Neural progenitor cell (in vitro differentiated cells): Measurements from ENCODE around the gene TEX35. TPM values are rescaled to one million over a fixed set of nuclear protein-coding genes. Genes with fewer than 3 reads are reported as not detected.
A peak's percentile ranks its signal among the peaks of the same experiment; 100 is the strongest.

Experiments used
- DNase-seq: peaks from one replicate; pipeline ENCODE4 v3.0.0-alpha.2; 2016; ENCODE audit warnings: low spot score
- H2AFZ ChIP-seq: fragments of 200-600 bp; sonication (generic); replicated peaks from 2 replicates; pipeline ENCODE4 v1.6.1; 2016; ENCODE audit warnings: antibody characterized with exemption
- H3F3A ChIP-seq: fragments of 200-600 bp; sonication (generic); 2 replicates; pipeline ENCODE4 v1.6.1; 2016; ENCODE audit warnings: antibody characterized with exemption, low read depth
- H3K27ac ChIP-seq: fragments of 200-600 bp; sonication (generic); 2 replicates; pipeline ENCODE4 v1.5.1; 2016; ENCODE audit warnings: mild to moderate bottlenecking
- H3K27me3 ChIP-seq: fragments of 200-600 bp; sonication (generic); 2 replicates; pipeline ENCODE4 v1.6.1; 2016; ENCODE audit warnings: mild to moderate bottlenecking, moderate library complexity
- H3K36me3 ChIP-seq: fragments of 200-600 bp; sonication (generic); 2 replicates; pipeline ENCODE4 v1.5.1; 2016
- H3K4me1 ChIP-seq: fragments of 200-600 bp; sonication (generic); 2 replicates; pipeline ENCODE4 v1.6.1; 2016; ENCODE audit warnings: mixed run types
- H3K4me2 ChIP-seq: fragments of 200-600 bp; sonication (generic); 2 replicates; pipeline ENCODE4 v1.6.1; 2016
- H3K4me3 ChIP-seq: fragments of 200-600 bp; sonication (generic); 2 replicates; pipeline ENCODE4 v1.5.1; 2016
- H3K79me2 ChIP-seq: fragments of 200-600 bp; sonication (generic); 2 replicates; pipeline ENCODE4 v1.6.1; 2016; ENCODE audit warnings: low read depth
- H3K9ac ChIP-seq: fragments of 200-600 bp; sonication (generic); 2 replicates; pipeline ENCODE4 v1.6.1; 2016
- H3K9me3 ChIP-seq: fragments of 200-600 bp; sonication (generic); 2 replicates; pipeline ENCODE4 v1.5.1; 2016; ENCODE audit warnings: low read depth
- H4K20me1 ChIP-seq: fragments of 200-600 bp; sonication (generic); 2 replicates; pipeline ENCODE4 v1.6.1; 2016; ENCODE audit warnings: low read depth
- H3K27ac Mint-ChIP-seq: 3 replicates; pipeline ENCODE4 v1.8.0; 2021; ENCODE audit warnings: mixed read lengths
- H3K27me3 Mint-ChIP-seq: 2 replicates; pipeline ENCODE4 v1.8.0; 2022; ENCODE audit warnings: low read depth, mild to moderate bottlenecking, inconsistent platforms, moderate library complexity, mixed read lengths; ENCODE audit not compliant: insufficient read depth
- H3K36me3 Mint-ChIP-seq: 3 replicates; pipeline ENCODE4 v1.8.0; 2021; ENCODE audit warnings: mixed read lengths
- H3K4me1 Mint-ChIP-seq: 3 replicates; pipeline ENCODE4 v1.8.0; 2021; ENCODE audit warnings: mixed read lengths
- H3K4me3 Mint-ChIP-seq: 3 replicates; pipeline ENCODE4 v1.8.0; 2021; ENCODE audit warnings: mild to moderate bottlenecking, moderate library complexity, mixed read lengths
- H3K9me3 Mint-ChIP-seq: 3 replicates; pipeline ENCODE4 v1.8.0; 2020; ENCODE audit warnings: mixed read lengths
- CTCF ChIP-seq: fragments of 200-600 bp; sonication (generic); IDR thresholded peaks from 2 replicates; pipeline ENCODE4 v1.5.1; 2017; ENCODE audit warnings: antibody characterized with exemption, mild to moderate bottlenecking
- EZH2 ChIP-seq: fragments of 200-600 bp; sonication (generic); IDR thresholded peaks from 2 replicates; pipeline ENCODE4 v1.6.1; 2017; ENCODE audit warnings: antibody characterized with exemption, mild to moderate bottlenecking, moderate library complexity
- EZH2phosphoT487 ChIP-seq: fragments of 200-600 bp; sonication (generic); IDR thresholded peaks from 2 replicates; pipeline ENCODE4 v1.6.1; 2017; ENCODE audit warnings: antibody characterized with exemption
- total RNA-seq: library from RNA; depleted of rRNA; stranded (reverse); fragments of >200 nt; gene quantifications from 2 replicates; pipeline ENCODE4 v1.2.3, GENCODE V29; 2015; ENCODE audit warnings: low replicate concordance

The TEX35 gene
- total RNA-seq, 1 donor from 2014 or later = not detected

GRCh38 chr1:178490136-178490535 lies 22.8 kb upstream of the TEX35 start:
- no peaks in the 10 kb centered on the region for H3K4me1 ChIP-seq
- H3K9me3 Mint-ChIP-seq = no peaks in the 10 kb centered on the region
- no peaks in the 10 kb centered on the region for H3K36me3 Mint-ChIP-seq
- H3K27me3 Mint-ChIP-seq = peaks cover 10% of the 10 kb centered on the region
- TF ChIP-seq CTCF (no peak), EZH2 (no peak), EZH2phosphoT487 (no peak)
- H3K36me3 ChIP-seq = no peaks in the 10 kb centered on the region
- no peaks in the 10 kb centered on the region for H4K20me1 ChIP-seq
- no peak overlapping the region for H3K4me2 ChIP-seq
- H3K27ac Mint-ChIP-seq = no peak overlapping the region
- H3K27ac ChIP-seq = no peak overlapping the region
- H3K4me3 Mint-ChIP-seq = no peak overlapping the region
- DNase-seq = no peak
- H3K4me3 ChIP-seq = no peak overlapping the region
- H2AFZ ChIP-seq = no peak overlapping the region
- no peaks in the 10 kb centered on the region for H3K79me2 ChIP-seq
- peaks cover 6% of the 10 kb centered on the region for H3K4me1 Mint-ChIP-seq
- H3F3A ChIP-seq = no peaks in the 10 kb centered on the region
- H3K27me3 ChIP-seq = no peaks in the 10 kb centered on the region
- no peaks in the 10 kb centered on the region for H3K9me3 ChIP-seq
- no peak overlapping the region for H3K9ac ChIP-seq

- Mint-ChIP-seq H3K36me3 (no peaks in the 10 kb centered on the region), H3K4me3 (no peak overlapping the region), H3K27ac (no peak overlapping the region), H3K4me1 (peaks cover 6% of the 10 kb centered on the region), H3K9me3 (no peaks in the 10 kb centered on the region), H3K27me3 (peaks cover 12% of the 10 kb centered on the region)
- H3K27me3 ChIP-seq = no peaks in the 10 kb centered on the region
- no peak overlapping the region for H3K9ac ChIP-seq
- H3K36me3 ChIP-seq = no peaks in the 10 kb centered on the region
- H3F3A ChIP-seq = no peaks in the 10 kb centered on the region
- no peak overlapping the region for H3K27ac ChIP-seq
- H2AFZ ChIP-seq = no peak overlapping the region
- H3K4me2 ChIP-seq = no peak overlapping the region
- TF ChIP-seq EZH2 = no peak
- H4K20me1 ChIP-seq = no peaks in the 10 kb centered on the region
- H3K9me3 ChIP-seq = no peaks in the 10 kb centered on the region
- no peak overlapping the region for H3K4me3 ChIP-seq
- no peak for DNase-seq
- no peaks in the 10 kb centered on the region for H3K4me1 ChIP-seq
- no peaks in the 10 kb centered on the region for H3K79me2 ChIP-seq
These were observed 21.9 kb upstream of the TEX35 start for GRCh38 chr1:178490967-178491366.

GRCh38 chr1:178491721-178492120 lies 21.2 kb upstream of the TEX35 start:
- Histone ChIP-seq H2AFZ (no peak overlapping the region), H3K4me3 (no peak overlapping the region), H3K4me1 (no peaks in the 10 kb centered on the region), H3K36me3 (no peaks in the 10 kb centered on the region), H3K27me3 (no peaks in the 10 kb centered on the region), H3K9ac (no peak overlapping the region), H3K27ac (no peak overlapping the region), H3K9me3 (no peaks in the 10 kb centered on the region), H4K20me1 (no peaks in the 10 kb centered on the region), H3K4me2 (no peak overlapping the region), H3F3A (no peaks in the 10 kb centered on the region), H3K79me2 (no peaks in the 10 kb centered on the region)
- no peaks in the 10 kb centered on the region for H3K9me3 Mint-ChIP-seq
- H3K4me1 Mint-ChIP-seq = peaks cover 6% of the 10 kb centered on the region
- H3K4me3 Mint-ChIP-seq = no peak overlapping the region
- no peaks in the 10 kb centered on the region for H3K36me3 Mint-ChIP-seq
- TF ChIP-seq CTCF (no peak), EZH2phosphoT487 (no peak), EZH2 (no peak)
- peaks cover 12% of the 10 kb centered on the region for H3K27me3 Mint-ChIP-seq
- DNase-seq = no peak
- H3K27ac Mint-ChIP-seq = peak overlapping the region; percentile 25

- Histone ChIP-seq H3K4me2 (no peak overlapping the region), H3K9ac (no peak overlapping the region), H4K20me1 (no peaks in the 10 kb centered on the region), H3F3A (no peaks in the 10 kb centered on the region), H3K4me1 (no peaks in the 10 kb centered on the region), H3K79me2 (no peaks in the 10 kb centered on the region), H3K9me3 (no peaks in the 10 kb centered on the region), H3K36me3 (no peaks in the 10 kb centered on the region), H2AFZ (no peak overlapping the region), H3K4me3 (no peak overlapping the region), H3K27ac (no peak overlapping the region), H3K27me3 (no peaks in the 10 kb centered on the region)
- Mint-ChIP-seq H3K27ac (peak overlapping the region; percentile 4), H3K27me3 (peaks cover 12% of the 10 kb centered on the region), H3K4me3 (no peak overlapping the region), H3K9me3 (no peaks in the 10 kb centered on the region), H3K36me3 (no peaks in the 10 kb centered on the region), H3K4me1 (peaks cover 11% of the 10 kb centered on the region)
- no peak for DNase-seq
- no peak for TF ChIP-seq CTCF
These were observed 20.6 kb upstream of the TEX35 start for GRCh38 chr1:178492341-178492740.
